K562 (cell line): ENCODE data around the gene FAM187B. TPM values are rescaled to one million over a fixed set of nuclear protein-coding genes. Genes with fewer than 3 reads are reported as not detected.

Source experiments
- ARID3B ChIP-seq: fragments of 250-450 bp; sonication (Bioruptor Pico); IDR thresholded peaks from 2 replicates; pipeline ENCODE4 v1.4.0; 2020; ENCODE audit warnings: borderline replicate concordance
- MAX ChIP-seq: sonication (generic); formaldehyde crosslinking; IDR thresholded peaks from 2 replicates; pipeline ENCODE4 v1.9.0; 2022; ENCODE audit warnings: mild to moderate bottlenecking, missing genetic modification reagents
- MCM3 ChIP-seq: fragments of 450-650 bp; IDR thresholded peaks from 2 replicates; pipeline ENCODE4 v1.6.1; 2016
- NRF1 ChIP-seq, 2 experiments: fragments of 450-650 bp; IDR thresholded peaks in 1 of 2; conservative IDR thresholded peaks in 1 of 2; 2 replicates each; pipeline ENCODE4 v1.6.1; 2014; ENCODE audit warnings: mild to moderate bottlenecking in 2 of 2
- PRDM10 ChIP-seq: fragments of 450-650 bp; IDR thresholded peaks from 2 replicates; pipeline ENCODE4 v1.6.1; 2018; ENCODE audit not compliant: partially characterized antibody
- PTBP1 ChIP-seq: fragments of 200-400 bp; formaldehyde crosslinking; IDR thresholded peaks from 2 replicates; pipeline ENCODE4 v1.6.1; 2017; ENCODE audit warnings: low read depth, low read length
- RUNX1 ChIP-seq: sonication (generic); IDR thresholded peaks from 2 replicates; pipeline ENCODE4 v1.6.1; 2016; ENCODE audit warnings: antibody characterized with exemption, low read depth
- SNIP1 ChIP-seq: fragments of 450-650 bp; IDR thresholded peaks from 2 replicates; pipeline ENCODE4 v1.7.1; 2017; ENCODE audit warnings: low read depth, mild to moderate bottlenecking
- TFAM ChIP-seq: fragments of 250-450 bp; sonication (Bioruptor Pico); conservative IDR thresholded peaks from 2 replicates; pipeline ENCODE4 v1.5.0; 2021; ENCODE audit warnings: mild to moderate bottlenecking, moderate library complexity
- TOE1 ChIP-seq, 2 experiments: fragments of 450-650 bp in 1 of 2; sonication (generic) in 1 of 2; formaldehyde crosslinking in 1 of 2; IDR thresholded peaks; 2 replicates each; pipeline versions ENCODE4 v1.7.1 to v1.8.0; 2016 to 2022; ENCODE audit warnings: borderline replicate concordance in 2 of 2, mild to moderate bottlenecking in 2 of 2, antibody characterized with exemption in 1 of 2, inconsistent platforms in 1 of 2, low read depth in 1 of 2, missing genetic modification reagents in 1 of 2, moderate library complexity in 1 of 2
- TSHZ1 ChIP-seq: fragments of 250-450 bp; sonication (Bioruptor Pico); IDR thresholded peaks from 2 replicates; pipeline ENCODE4 v1.4.0; 2020; ENCODE audit warnings: mild to moderate bottlenecking, moderate library complexity
- ZBTB7A ChIP-seq: IDR thresholded peaks from 2 replicates; pipeline ENCODE4 v1.6.1; 2011; ENCODE audit warnings: low read depth, mild to moderate bottlenecking, low read length, moderate library complexity, borderline replicate concordance; ENCODE audit not compliant: control insufficient read depth
- ZBTB9 ChIP-seq: fragments of 450-650 bp; formaldehyde crosslinking; IDR thresholded peaks from 2 replicates; pipeline ENCODE4 v1.4.0; 2020; ENCODE audit warnings: mild to moderate bottlenecking, moderate library complexity
- ZEB2 ChIP-seq: fragments of 450-650 bp; IDR thresholded peaks from 2 replicates; pipeline ENCODE4 v1.6.1; 2016
- ZNF197 ChIP-seq: fragments of 200-800 bp; sonication (Bioruptor generic); IDR thresholded peaks from 2 replicates; pipeline ENCODE4 v1.6.1; 2016; ENCODE audit warnings: low read depth, missing genetic modification characterization, missing compliant biosample characterization
- ZNF41 ChIP-seq: fragments of 250-450 bp; sonication (Bioruptor Pico); conservative IDR thresholded peaks from 2 replicates; pipeline ENCODE4 v1.4.0; 2020; ENCODE audit warnings: mild to moderate bottlenecking
- polyA plus RNA-seq, 8 experiments: library from polyadenylated mRNA; depleted of rRNA in 4 of 8; stranded (reverse) in 5 of 8; unstranded in 3 of 8; fragments of >200 nt; fragmentation: Nextera tagmentation in 2 of 8; fragmentation: Illumina TruSeq in 1 of 8; extraction: Ambion mirVana in 2 of 8; extraction: Trizol in 1 of 8; gene quantifications; 2 replicates each; pipeline versions ENCODE4 v1.2.1 to v1.2.3, GENCODE V29; 2011 to 2014; ENCODE audit warnings: inconsistent platforms in 1 of 8, missing spikeins in 1 of 8
- total RNA-seq, 7 experiments: library from RNA; depleted of rRNA in 6 of 7; stranded (reverse); fragments of >200 nt in 6 of 7; fragmentation: Illumina TruSeq in 2 of 7; extraction: Trizol in 2 of 7; gene quantifications; 2 replicates each; pipeline versions ENCODE4 v1.2.1 to v1.2.3, GENCODE V29; 2011 to 2021; ENCODE audit warnings: low replicate concordance in 1 of 7

The FAM187B gene
- total and polyA plus RNA-seq, 9 of the 15 experiments (the other 6 are each of a cell fraction or from before 2014, with no cell fraction given): 0.04 to 0.09 TPM; not detected in 7

- TF ChIP-seq PTBP1: 0 out of 2 replicates have a peak, but pooled peaks have one; percentile 49
- TF ChIP-seq MCM3: no peak
- no peak for TF ChIP-seq ZNF197 (CRISPR knock-in tag)
- no peak for TF ChIP-seq ZNF41 (CRISPR knock-in tag)
- no peak for TF ChIP-seq ZBTB7A
- peak; percentile 77; the same call in 1 of the 2 replicates for TF ChIP-seq TOE1 (IDR thresholded peaks at IDR 0.05; ENCODE audit: borderline replicate concordance)
- no peak for TF ChIP-seq TOE1 (CRISPR knock-in tag; IDR thresholded peaks at IDR 0.05; ENCODE audit: borderline replicate concordance, low read depth)
- peak; percentile 80 for TF ChIP-seq MAX (CRISPR knock-in tag)
- no peak for TF ChIP-seq PRDM10
- TF ChIP-seq SNIP1: 0 out of 2 replicates have a peak, but pooled peaks have one; percentile 22
- no peak for TF ChIP-seq TFAM (CRISPR knock-in tag)
- no peak for TF ChIP-seq TSHZ1
- TF ChIP-seq ZBTB9 (CRISPR knock-in tag): peak; percentile 61; the same call in 1 of the 2 replicates
- TF ChIP-seq ARID3B (CRISPR knock-in tag): no peak
- 0 out of 2 replicates have a peak, but pooled peaks have one; percentile 8 for TF ChIP-seq RUNX1
- TF ChIP-seq ZEB2: peak; percentile 95
- TF ChIP-seq NRF1 (conservative IDR thresholded peaks at IDR 0.05 in 1 of 2, IDR thresholded peaks at IDR 0.05 in 1 of 2): peak; percentile 92 to 93
Observed at GRCh38 chr19:35247526-35248309, 19.2 kb upstream of the FAM187B start (continued).
